Endothelial cell of umbilical vein (primary cell): ENCODE measurements around the gene FNBP1L. TPM values are rescaled to one million over a fixed set of nuclear protein-coding genes. Genes with fewer than 3 reads are reported as not detected.

ENCODE experiments used
- BruUV-seq: library from RNA; stranded (reverse); fragments of 400-500 nt; replicated peaks from 2 replicates; lab custom pipeline; 2021; lab: Mats Ljungman, UMichigan
- CTCF ChIA-PET: fragments of 300-600, 350-600 bp; sonication (Branson Sonifier 250); formaldehyde crosslinking; loops from one replicate; lab custom pipeline; 2021; ENCODE audit warnings: antibody characterized with exemption, inconsistent platforms; lab: Charles Lee
- POLR2A ChIA-PET: fragments of 300-600, 350-600 bp; sonication (Branson Sonifier 250); formaldehyde crosslinking; loops from one replicate; lab custom pipeline; 2021; ENCODE audit warnings: antibody characterized with exemption, inconsistent platforms; lab: Charles Lee
- DNase-seq: peaks from one replicate; pipeline ENCODE4 v3.0.0-alpha.2; 2011; ENCODE audit warnings: low read depth, low spot score
- FAIRE-seq: peaks from 2 replicates; lab custom pipeline; 2011; peaks lifted over from hg19 to GRCh38; lab: Jason Lieb, UNC
- H2AFZ ChIP-seq: 2 replicates; pipeline ENCODE4 v1.6.0; 2012; ENCODE audit warnings: low read depth, low read length, control low read depth, inconsistent platforms
- H3K27ac ChIP-seq: 2 replicates; pipeline ENCODE4 v1.5.1; 2011; ENCODE audit warnings: low read depth, mild to moderate bottlenecking, control low read depth, low read length, moderate library complexity; ENCODE audit not compliant: insufficient read depth
- H3K27me3 ChIP-seq, 2 experiments: 2 replicates each; pipeline versions ENCODE4 v1.6.0 to v1.6.1; 2011; ENCODE audit warnings: low read length in 2 of 2, mixed read lengths in 1 of 2; ENCODE audit not compliant: control insufficient read depth in 2 of 2, insufficient read depth in 2 of 2
- H3K36me3 ChIP-seq, 2 experiments: 2 replicates in 1 of 2; 3 replicates in 1 of 2; pipeline ENCODE4 v1.5.1; 2011; ENCODE audit warnings: low read length in 2 of 2, mild to moderate bottlenecking in 1 of 2, moderate library complexity in 1 of 2; ENCODE audit not compliant: control insufficient read depth in 2 of 2, insufficient read depth in 2 of 2; ENCODE audit errors: extremely low read depth in 1 of 2
- H3K4me1 ChIP-seq: 3 replicates; pipeline ENCODE4 v1.5.1; 2011; ENCODE audit warnings: mild to moderate bottlenecking, low read length; ENCODE audit not compliant: control insufficient read depth, insufficient read depth; ENCODE audit errors: extremely low read depth
- H3K4me2 ChIP-seq: 2 replicates; pipeline ENCODE4 v1.6.1; 2011; ENCODE audit warnings: low read length, control low read depth, mixed read lengths; ENCODE audit not compliant: insufficient read depth
- H3K4me3 ChIP-seq, 3 experiments: fragments of 200-600 bp in 1 of 3; sonication (generic), shearing (Covaris generic) in 1 of 3; replicated peaks in 1 of 3; 2 replicates each; pipeline ENCODE4 v1.5.1; 2011 to 2016; ENCODE audit warnings: control low read depth in 3 of 3, low read length in 3 of 3, mild to moderate bottlenecking in 2 of 3, inconsistent platforms in 1 of 3, low read depth in 1 of 3, moderate library complexity in 1 of 3; ENCODE audit not compliant: insufficient read depth in 1 of 3
- H3K79me2 ChIP-seq: 2 replicates; pipeline ENCODE4 v1.6.0; 2012; ENCODE audit warnings: low read length, inconsistent platforms; ENCODE audit not compliant: control insufficient read depth, insufficient read depth
- H3K9ac ChIP-seq: replicated peaks from 2 replicates; pipeline ENCODE3; 2011; ENCODE audit warnings: low read length, control low read depth; ENCODE audit not compliant: insufficient read depth; ENCODE audit errors: extremely low read depth
- H3K9me1 ChIP-seq: replicated peaks from 3 replicates; pipeline ENCODE4 v1.6.0; 2011; ENCODE audit warnings: mild to moderate bottlenecking, low read length; ENCODE audit not compliant: control insufficient read depth, insufficient read depth; ENCODE audit errors: extremely low read depth
- H3K9me3 ChIP-seq: replicated peaks from 2 replicates; pipeline ENCODE4 v1.5.1; 2012; ENCODE audit warnings: low read length, inconsistent platforms; ENCODE audit not compliant: control insufficient read depth, insufficient read depth
- H4K20me1 ChIP-seq: replicated peaks from 2 replicates; pipeline ENCODE3; 2011; ENCODE audit warnings: mild to moderate bottlenecking, low read length; ENCODE audit not compliant: control insufficient read depth, insufficient read depth; ENCODE audit errors: extremely low read depth
- EZH2 ChIP-seq: IDR thresholded peaks from 2 replicates; pipeline ENCODE4 v1.6.1; 2012; ENCODE audit warnings: borderline replicate concordance, low read depth, mild to moderate bottlenecking, moderate library complexity, low read length, inconsistent platforms; ENCODE audit not compliant: severe bottlenecking
- FOS ChIP-seq: IDR thresholded peaks from 2 replicates; pipeline ENCODE4 v1.6.1; 2011; ENCODE audit warnings: mild to moderate bottlenecking, low read length, moderate library complexity, borderline replicate concordance; ENCODE audit not compliant: insufficient read depth
- GATA2 ChIP-seq: IDR thresholded peaks from 2 replicates; pipeline ENCODE4 v1.7.0; 2011; ENCODE audit warnings: low read depth, mild to moderate bottlenecking, moderate library complexity, mixed read lengths, low read length; ENCODE audit not compliant: insufficient read length, insufficient read depth
- JUN ChIP-seq: IDR thresholded peaks from 2 replicates; pipeline ENCODE4 v1.6.1; 2011; ENCODE audit warnings: borderline replicate concordance, low read depth; ENCODE audit not compliant: insufficient read length, insufficient read depth
- MAX ChIP-seq: IDR thresholded peaks from 2 replicates; pipeline ENCODE4 v1.6.1; 2011; ENCODE audit not compliant: insufficient read depth, insufficient read length
- MYC ChIP-seq: IDR thresholded peaks from one replicate; pipeline ENCODE4 v1.6.1; 2011; ENCODE audit warnings: mild to moderate bottlenecking, low read depth, low read length
- dilution Hi-C: fragments of 300-500 bp; cut with MboI; formaldehyde crosslinking; loops from one replicate; pipeline ENCODE4 v1.15.0; 2019; ENCODE audit warnings: low sequenced_read_pairs; ENCODE audit not compliant: extremely low pct_ligation_motif_present
- intact Hi-C: fragments of 100-400 bp; cut with micrococcal nuclease; formaldehyde crosslinking; loops from one replicate; pipeline ENCODE4 v1.10.0; 2022
- polyA plus RNA-seq, 4 experiments: library from polyadenylated mRNA; depleted of rRNA in 3 of 4; stranded (reverse) in 3 of 4; unstranded in 1 of 4; fragments of >200 nt; gene quantifications; 2 replicates each; pipeline versions ENCODE4 v1.2.1 to v1.2.3, GENCODE V29; 2011 to 2012; ENCODE audit warnings: missing spikeins in 1 of 4
- total RNA-seq: library from RNA; stranded (reverse); gene quantifications from 2 replicates; pipeline ENCODE4 v1.2.3, GENCODE V29; 2021
- TF ChIP-seq, protein P1 (sequence below), 2 donors: IDR thresholded peaks; 1 replicate in 1 of 2; 2 replicates in 1 of 2; pipeline ENCODE4 v1.5.1; 2011; ENCODE audit warnings: low read length in 2 of 2, mild to moderate bottlenecking in 2 of 2, moderate library complexity in 2 of 2, control low read depth in 1 of 2, inconsistent platforms in 1 of 2, low read depth in 1 of 2; ENCODE audit not compliant: insufficient read depth in 1 of 2; ENCODE audit errors: extremely low read depth in 1 of 2

Gene FNBP1L
- total and polyA plus RNA-seq, 2 donors (not counting 3 experiments of a cell fraction or from before 2014, with no cell fraction given): 28.1 to 56.4 TPM

GRCh38 chr1:93528412-93528811 is 80.5 kb downstream of the FNBP1L start:
- dilution Hi-C loops: no loop called here
- intact Hi-C loops: no loop called here
- FAIRE-seq: no peak
- Histone ChIP-seq H3K9ac (no peak overlapping the region), H3K79me2 (no peaks in the 10 kb centered on the region), H2AFZ (no peak overlapping the region), H4K20me1 (no peaks in the 10 kb centered on the region), H3K27ac (no peak overlapping the region), H3K4me1 (peaks cover 12% of the 10 kb centered on the region), H3K9me1 (no peaks in the 10 kb centered on the region), H3K36me3 (peaks cover 2 to 11% of the 10 kb centered on the region in 2 experiments), H3K4me3 (no peak overlapping the region), H3K4me2 (no peak overlapping the region), H3K27me3 (no peaks in the 10 kb centered on the region), H3K9me3 (no peaks in the 10 kb centered on the region)
- TF ChIP-seq GATA2 (no peak), FOS (no peak), MYC (no peak), JUN (no peak)
- CTCF ChIA-PET: no interaction called here
- BruUV-seq: no TSS peak
- POLR2A ChIA-PET: no interaction called here
- DNase-seq: no peak

GRCh38 chr1:93531193-93531592 is 83.3 kb downstream of the FNBP1L start:
- POLR2A ChIA-PET: interaction anchor here (0.5 kb wide), 1 partner anchor 11 kb away, joined by 8 read pairs; no protein-coding TSS in a partner anchor
- Histone ChIP-seq H3K4me3 (no peak overlapping the region), H3K36me3 (peaks cover 2 to 14% of the 10 kb centered on the region in 2 experiments), H3K27ac (no peak overlapping the region), H3K4me1 (no peaks in the 10 kb centered on the region), H3K9me1 (no peaks in the 10 kb centered on the region), H3K27me3 (no peaks in the 10 kb centered on the region), H2AFZ (no peak overlapping the region), H3K79me2 (no peaks in the 10 kb centered on the region), H3K4me2 (no peak overlapping the region), H3K9me3 (no peaks in the 10 kb centered on the region), H3K9ac (no peak overlapping the region), H4K20me1 (no peaks in the 10 kb centered on the region)
- intact Hi-C loops: no loop called here
- dilution Hi-C loops: no loop called here
- FAIRE-seq (no peak), DNase-seq (no peak)
- CTCF ChIA-PET: interaction anchor here (0.6 kb wide), 1 partner anchor 408 kb away, joined by 3 read pairs; no protein-coding TSS in a partner anchor
- BruUV-seq: no TSS peak
- TF ChIP-seq MAX (no peak), JUN (no peak), GATA2 (no peak), MYC (no peak), EZH2 (no peak), FOS (no peak)
- TF ChIP-seq, protein P1, sequence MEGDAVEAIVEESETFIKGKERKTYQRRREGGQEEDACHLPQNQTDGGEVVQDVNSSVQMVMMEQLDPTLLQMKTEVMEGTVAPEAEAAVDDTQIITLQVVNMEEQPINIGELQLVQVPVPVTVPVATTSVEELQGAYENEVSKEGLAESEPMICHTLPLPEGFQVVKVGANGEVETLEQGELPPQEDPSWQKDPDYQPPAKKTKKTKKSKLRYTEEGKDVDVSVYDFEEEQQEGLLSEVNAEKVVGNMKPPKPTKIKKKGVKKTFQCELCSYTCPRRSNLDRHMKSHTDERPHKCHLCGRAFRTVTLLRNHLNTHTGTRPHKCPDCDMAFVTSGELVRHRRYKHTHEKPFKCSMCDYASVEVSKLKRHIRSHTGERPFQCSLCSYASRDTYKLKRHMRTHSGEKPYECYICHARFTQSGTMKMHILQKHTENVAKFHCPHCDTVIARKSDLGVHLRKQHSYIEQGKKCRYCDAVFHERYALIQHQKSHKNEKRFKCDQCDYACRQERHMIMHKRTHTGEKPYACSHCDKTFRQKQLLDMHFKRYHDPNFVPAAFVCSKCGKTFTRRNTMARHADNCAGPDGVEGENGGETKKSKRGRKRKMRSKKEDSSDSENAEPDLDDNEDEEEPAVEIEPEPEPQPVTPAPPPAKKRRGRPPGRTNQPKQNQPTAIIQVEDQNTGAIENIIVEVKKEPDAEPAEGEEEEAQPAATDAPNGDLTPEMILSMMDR (IDR thresholded peaks at IDR 0.05; ENCODE audit: extremely low read depth in 1 of 2, insufficient read depth in 1 of 2, low read depth in 1 of 2, low read length in 2 of 2): no peak
